Measurements from ENCODE around the gene RASSF6. TPM values are rescaled to one million over a fixed set of nuclear protein-coding genes. Genes with fewer than 3 reads are reported as not detected.

The RASSF6 gene
- polyA plus RNA-seq, 3 donors from 2014 or later = not detected

DNA sequence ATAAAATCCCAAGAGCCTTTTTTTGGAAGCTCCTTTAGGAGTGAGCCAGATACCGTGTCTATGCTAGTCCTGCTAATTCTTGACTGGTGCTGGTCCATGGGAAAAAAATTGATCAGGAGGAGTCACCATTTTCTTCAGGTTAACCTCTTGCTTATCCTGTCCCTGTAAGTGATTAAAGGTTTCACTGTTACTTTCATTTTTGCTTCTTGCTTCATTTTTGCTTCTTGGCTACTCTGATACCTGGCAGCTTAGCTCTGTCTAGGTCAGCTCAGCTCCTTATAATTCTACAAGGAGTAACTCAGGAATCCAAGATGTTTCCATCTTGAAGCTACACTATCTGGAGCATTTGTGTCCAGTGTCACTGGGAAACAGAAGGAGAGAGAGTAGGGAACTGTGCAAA lies 93.0 kb downstream of the RASSF6 start:
- Mint-ChIP-seq H3K9me3 (peaks cover 0 to 5% (median 0%) of the 10 kb centered on the region in 6 donors), H3K4me1 (no peaks in the 10 kb centered on the region), H3K27ac (no peak overlapping the region), H3K4me3 (no peak overlapping the region), H3K27me3 (ENCODE audit: low read depth in 3 of 3) (no peaks in the 10 kb centered on the region), H3K36me3 (no peaks in the 10 kb centered on the region)
- DNase-seq = no peak

DNA sequence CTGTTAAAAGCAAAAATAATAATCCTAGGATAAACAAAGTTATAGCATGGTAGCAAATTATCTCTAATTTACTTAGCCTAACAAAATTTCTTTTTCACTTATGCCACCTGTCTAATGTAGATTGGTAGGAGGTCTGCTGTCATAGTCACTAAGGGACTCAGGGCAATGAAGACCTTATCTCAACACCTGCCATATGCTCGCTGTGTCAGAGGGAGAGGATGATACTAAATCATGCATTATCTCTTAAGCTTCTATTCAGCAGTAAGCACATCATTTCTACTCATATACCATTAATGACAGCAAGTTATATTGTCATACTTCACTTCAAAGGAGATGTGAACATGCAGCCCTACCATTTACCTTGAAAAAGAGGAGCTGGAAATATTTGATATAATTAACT lies 94.6 kb downstream of the RASSF6 start:
- Mint-ChIP-seq H3K27ac (no peak overlapping the region), H3K27me3 (ENCODE audit: low read depth in 3 of 3) (peaks cover 0 to 2% (median 0%) of the 10 kb centered on the region in 3 donors), H3K4me1 (no peaks in the 10 kb centered on the region), H3K36me3 (no peaks in the 10 kb centered on the region), H3K4me3 (no peak overlapping the region), H3K9me3 (peaks cover 0 to 5% (median 0%) of the 10 kb centered on the region in 6 donors)
- DNase-seq = no peak

DNA sequence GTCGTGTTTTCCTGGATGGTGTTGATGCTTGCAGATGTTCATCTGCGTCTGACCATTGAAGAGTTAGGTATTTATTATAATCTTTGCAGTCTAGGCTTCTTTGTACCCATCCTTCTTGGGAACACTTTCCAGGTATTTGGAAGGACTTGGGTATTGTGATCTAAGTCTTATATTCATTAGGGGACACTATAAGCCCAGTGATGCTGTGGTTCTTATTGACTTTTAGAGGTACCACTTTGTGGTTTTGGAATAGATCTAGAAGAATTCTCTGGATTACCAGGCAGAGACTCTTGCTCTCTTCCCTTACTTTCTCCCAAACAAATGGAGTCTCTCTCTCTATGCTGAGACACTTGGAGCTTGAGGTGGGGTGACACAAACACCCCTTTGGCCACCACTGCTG lies 97.1 kb downstream of the RASSF6 start:
- no peak overlapping the region for H3K4me3 Mint-ChIP-seq
- peaks cover 0 to 2% (median 0%) of the 10 kb centered on the region in 6 donors for H3K9me3 Mint-ChIP-seq
- no peak for DNase-seq
- H3K27ac Mint-ChIP-seq = no peak overlapping the region
- H3K36me3 Mint-ChIP-seq = no peaks in the 10 kb centered on the region
- no peaks in the 10 kb centered on the region for H3K4me1 Mint-ChIP-seq
- H3K27me3 Mint-ChIP-seq (ENCODE audit: low read depth in 3 of 3) = peaks cover 0 to 2% (median 0%) of the 10 kb centered on the region in 3 donors

Other genes starting within 250 kb of the RASSF6 start
- gene ALB, start 216.1 kb downstream of the RASSF6 start, polyA plus RNA-seq = not detected
- gene AFP, start 184.2 kb downstream of the RASSF6 start, polyA plus RNA-seq = not detected
- not detected for gene AFM, start 138.7 kb downstream of the RASSF6 start, polyA plus RNA-seq
- gene CXCL8, start 120.1 kb upstream of the RASSF6 start, polyA plus RNA-seq = 1 to 10 TPM in 2 of 3 donors, not detected in 1; 1.8 to 2.1 TPM
- not detected for gene CXCL6, start 216.2 kb upstream of the RASSF6 start, polyA plus RNA-seq
- gene PF4V1, start 232.9 kb upstream of the RASSF6 start, polyA plus RNA-seq = 1 to 10 TPM in 1 of 3 donors, under 1 TPM in 1, not detected in 1; 0.71 to 6.4 TPM
- not detected for gene CXCL1, start 249.0 kb upstream of the RASSF6 start, polyA plus RNA-seq

All from immature natural killer cell (primary cell).